HEK293 (cell line): ENCODE measurements around the gene PTPN3.

Experiments
- CTCF ChIA-PET: fragments of 350-600 bp; formaldehyde crosslinking; extraction: SDS; loops from one replicate; lab custom pipeline; 2021; ENCODE audit warnings: antibody characterized with exemption; lab: Yijun Ruan, JAX
- POLR2A ChIA-PET: fragments of 300-600 bp; formaldehyde crosslinking; extraction: SDS; loops from one replicate; lab custom pipeline; 2020; ENCODE audit warnings: antibody characterized with exemption, inconsistent platforms; lab: Yijun Ruan, JAX
- H3K27ac ChIP-seq: fragments of 200-500 bp; sonication (Bioruptor generic); 2 replicates; pipeline ENCODE4 v1.5.1; 2014; ENCODE audit warnings: low read depth, low read length, control low read depth, inconsistent platforms; ENCODE audit errors: extremely low read depth
- H3K36me3 ChIP-seq, 2 experiments: fragments of 200-500 bp in 1 of 2; sonication (Bioruptor generic) in 1 of 2; 1 replicate in 1 of 2; 2 replicates in 1 of 2; pipeline ENCODE4 v1.5.1; 2014 to 2017; ENCODE audit warnings: inconsistent platforms in 2 of 2, low read length in 2 of 2; ENCODE audit not compliant: control insufficient read depth in 2 of 2, insufficient read depth in 1 of 2
- H3K4me1 ChIP-seq: fragments of 200-500 bp; sonication (Bioruptor generic); 2 replicates; pipeline ENCODE4 v1.5.1; 2014; ENCODE audit warnings: mild to moderate bottlenecking, low read length, inconsistent platforms; ENCODE audit not compliant: control insufficient read depth, insufficient read depth
- H3K4me3 ChIP-seq: 2 replicates; pipeline ENCODE4 v1.5.1; 2011; ENCODE audit warnings: low read depth, mild to moderate bottlenecking, control low read depth, low read length, moderate library complexity
- H3K9me3 ChIP-seq: fragments of 200-500 bp; sonication (Bioruptor generic); 2 replicates; pipeline ENCODE4 v1.5.1; 2014; ENCODE audit warnings: low read depth, low read length, inconsistent platforms; ENCODE audit not compliant: control insufficient read depth, insufficient read depth
- SP7 ChIP-seq: fragments of 450-650 bp; formaldehyde crosslinking; IDR thresholded peaks from 2 replicates; pipeline ENCODE4 v1.5.1; 2016; ENCODE audit warnings: missing biosample characterization, missing genetic modification characterization
- WT1 ChIP-seq: fragments of 450-650 bp; formaldehyde crosslinking; IDR thresholded peaks from 2 replicates; pipeline ENCODE4 v1.5.1; 2016; ENCODE audit warnings: missing biosample characterization, missing genetic modification characterization
- ZBTB10 ChIP-seq: fragments of 450-650 bp; formaldehyde crosslinking; IDR thresholded peaks from 2 replicates; pipeline ENCODE4 v1.5.1; 2016; ENCODE audit warnings: missing biosample characterization, missing genetic modification characterization
- ZBTB17 ChIP-seq: fragments of 450-650 bp; formaldehyde crosslinking; IDR thresholded peaks from 2 replicates; pipeline ENCODE4 v1.5.1; 2016; ENCODE audit warnings: missing biosample characterization, missing genetic modification characterization
- ZBTB6 ChIP-seq: fragments of 450-650 bp; formaldehyde crosslinking; IDR thresholded peaks from 2 replicates; pipeline ENCODE4 v1.5.1; 2017; ENCODE audit warnings: missing biosample characterization, missing genetic modification characterization
- ZFHX2 ChIP-seq: fragments of 450-650 bp; formaldehyde crosslinking; conservative IDR thresholded peaks from 2 replicates; pipeline ENCODE4 v1.5.1; 2016; ENCODE audit warnings: missing biosample characterization, missing genetic modification characterization
- ZNF155 ChIP-seq: fragments of 450-650 bp; formaldehyde crosslinking; IDR thresholded peaks from 2 replicates; pipeline ENCODE4 v1.5.1; 2016; ENCODE audit warnings: missing biosample characterization, missing genetic modification characterization
- ZNF214 ChIP-seq: fragments of 450-650 bp; formaldehyde crosslinking; IDR thresholded peaks from 2 replicates; pipeline ENCODE4 v1.5.1; 2017; ENCODE audit warnings: missing biosample characterization, mild to moderate bottlenecking, missing genetic modification characterization, borderline replicate concordance
- ZNF23 ChIP-seq: fragments of 450-650 bp; formaldehyde crosslinking; IDR thresholded peaks from 2 replicates; pipeline ENCODE4 v1.5.1; 2016; ENCODE audit warnings: missing biosample characterization, missing genetic modification characterization, borderline replicate concordance
- ZNF24 ChIP-seq: fragments of 450-650 bp; formaldehyde crosslinking; IDR thresholded peaks from 2 replicates; pipeline ENCODE4 v1.5.1; 2016; ENCODE audit warnings: missing biosample characterization, missing genetic modification characterization
- ZNF335 ChIP-seq: fragments of 450-650 bp; formaldehyde crosslinking; conservative IDR thresholded peaks from 2 replicates; pipeline ENCODE4 v1.5.1; 2016; ENCODE audit warnings: missing biosample characterization, missing genetic modification characterization
- ZNF341 ChIP-seq: fragments of 450-650 bp; formaldehyde crosslinking; IDR thresholded peaks from 2 replicates; pipeline ENCODE4; 2016; ENCODE audit warnings: low read depth, missing biosample characterization, missing genetic modification characterization
- ZNF354C ChIP-seq: fragments of 450-650 bp; formaldehyde crosslinking; IDR thresholded peaks from 2 replicates; pipeline ENCODE4 v1.5.1; 2016; ENCODE audit warnings: missing biosample characterization, missing genetic modification characterization, low read depth, borderline replicate concordance
- ZNF558 ChIP-seq: fragments of 450-650 bp; formaldehyde crosslinking; IDR thresholded peaks from 2 replicates; pipeline ENCODE4 v1.5.1; 2016; ENCODE audit warnings: missing biosample characterization, missing genetic modification characterization
- ZNF571 ChIP-seq: fragments of 450-650 bp; formaldehyde crosslinking; IDR thresholded peaks from 2 replicates; pipeline ENCODE4 v1.5.0; 2017; ENCODE audit warnings: missing biosample characterization, missing genetic modification characterization
- ZNF626 ChIP-seq: fragments of 450-650 bp; sonication (Bioruptor Pico); formaldehyde crosslinking; IDR thresholded peaks from 2 replicates; pipeline ENCODE4 v1.5.1; 2018; ENCODE audit warnings: missing biosample characterization, missing genetic modification characterization, inconsistent platforms
- ZNF654 ChIP-seq: fragments of 450-650 bp; formaldehyde crosslinking; IDR thresholded peaks from 2 replicates; pipeline ENCODE4 v1.5.1; 2016; ENCODE audit warnings: low read depth, missing biosample characterization, missing genetic modification characterization
- ZNF791 ChIP-seq: fragments of 450-650 bp; formaldehyde crosslinking; IDR thresholded peaks from 2 replicates; pipeline ENCODE4 v1.5.1; 2016; ENCODE audit warnings: missing biosample characterization, missing genetic modification characterization
- ZNF843 ChIP-seq: fragments of 450-650 bp; formaldehyde crosslinking; IDR thresholded peaks from 2 replicates; pipeline ENCODE4 v1.5.1; 2016; ENCODE audit warnings: missing biosample characterization, missing genetic modification characterization
- TF ChIP-seq, protein P1 (sequence below): fragments of 450-650 bp; formaldehyde crosslinking; IDR thresholded peaks from 2 replicates; pipeline ENCODE4 v1.5.0; 2017; ENCODE audit warnings: missing biosample characterization, missing genetic modification characterization, borderline replicate concordance
- TF ChIP-seq, protein P2 (sequence below): fragments of 450-650 bp; formaldehyde crosslinking; IDR thresholded peaks from 2 replicates; pipeline ENCODE4 v1.5.1; 2016; ENCODE audit warnings: missing biosample characterization, missing genetic modification characterization, low read depth
- TF ChIP-seq, protein P3 (sequence below): fragments of 450-650 bp; formaldehyde crosslinking; optimal IDR thresholded peaks from 2 replicates; pipeline ENCODE3; 2016; ENCODE audit warnings: missing biosample characterization, mild to moderate bottlenecking, missing genetic modification characterization
- TF ChIP-seq, protein P4 (sequence below): fragments of 450-650 bp; IDR thresholded peaks from 2 replicates; pipeline ENCODE4 v1.5.1; 2018; ENCODE audit warnings: missing biosample characterization, missing genetic modification characterization
- TF ChIP-seq, protein P5 (sequence below): fragments of 450-650 bp; formaldehyde crosslinking; IDR thresholded peaks from 2 replicates; pipeline ENCODE4 v1.5.1; 2016; ENCODE audit warnings: missing biosample characterization, missing genetic modification characterization

PTPN3 gene

DNA sequence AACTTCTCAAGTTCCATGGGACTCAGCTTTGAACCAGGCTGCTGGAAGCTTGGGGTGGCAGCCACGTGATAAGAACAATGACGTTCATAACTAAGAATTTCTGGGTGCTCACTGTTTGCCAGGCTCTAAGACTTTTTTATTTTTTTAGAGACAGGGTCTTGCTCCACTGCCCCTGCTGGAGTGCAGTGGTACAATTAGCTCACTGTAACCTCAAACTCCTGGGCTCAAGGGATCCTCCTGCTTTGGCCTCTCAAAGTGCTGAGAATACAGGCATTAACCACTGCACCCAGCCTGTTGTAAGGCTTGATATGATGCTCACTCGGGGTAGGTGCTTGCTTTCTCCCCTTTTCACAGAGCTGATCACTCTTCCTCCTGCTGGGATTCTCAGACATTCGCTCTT lies 38.7 kb downstream of the PTPN3 start (continued):
- TF ChIP-seq, protein P1, sequence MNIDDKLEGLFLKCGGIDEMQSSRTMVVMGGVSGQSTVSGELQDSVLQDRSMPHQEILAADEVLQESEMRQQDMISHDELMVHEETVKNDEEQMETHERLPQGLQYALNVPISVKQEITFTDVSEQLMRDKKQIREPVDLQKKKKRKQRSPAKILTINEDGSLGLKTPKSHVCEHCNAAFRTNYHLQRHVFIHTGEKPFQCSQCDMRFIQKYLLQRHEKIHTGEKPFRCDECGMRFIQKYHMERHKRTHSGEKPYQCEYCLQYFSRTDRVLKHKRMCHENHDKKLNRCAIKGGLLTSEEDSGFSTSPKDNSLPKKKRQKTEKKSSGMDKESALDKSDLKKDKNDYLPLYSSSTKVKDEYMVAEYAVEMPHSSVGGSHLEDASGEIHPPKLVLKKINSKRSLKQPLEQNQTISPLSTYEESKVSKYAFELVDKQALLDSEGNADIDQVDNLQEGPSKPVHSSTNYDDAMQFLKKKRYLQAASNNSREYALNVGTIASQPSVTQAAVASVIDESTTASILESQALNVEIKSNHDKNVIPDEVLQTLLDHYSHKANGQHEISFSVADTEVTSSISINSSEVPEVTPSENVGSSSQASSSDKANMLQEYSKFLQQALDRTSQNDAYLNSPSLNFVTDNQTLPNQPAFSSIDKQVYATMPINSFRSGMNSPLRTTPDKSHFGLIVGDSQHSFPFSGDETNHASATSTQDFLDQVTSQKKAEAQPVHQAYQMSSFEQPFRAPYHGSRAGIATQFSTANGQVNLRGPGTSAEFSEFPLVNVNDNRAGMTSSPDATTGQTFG: no peak
- TF ChIP-seq WT1 (tag by site-specific recombination) (no peak), ZNF843 (no peak), ZNF791 (tag by site-specific recombination) (no peak), ZNF654 (tag by site-specific recombination) (no peak), ZBTB10 (tag by site-specific recombination) (no peak), ZNF354C (tag by site-specific recombination) (no peak), ZBTB6 (tag by site-specific recombination) (no peak)
- TF ChIP-seq, protein P2, sequence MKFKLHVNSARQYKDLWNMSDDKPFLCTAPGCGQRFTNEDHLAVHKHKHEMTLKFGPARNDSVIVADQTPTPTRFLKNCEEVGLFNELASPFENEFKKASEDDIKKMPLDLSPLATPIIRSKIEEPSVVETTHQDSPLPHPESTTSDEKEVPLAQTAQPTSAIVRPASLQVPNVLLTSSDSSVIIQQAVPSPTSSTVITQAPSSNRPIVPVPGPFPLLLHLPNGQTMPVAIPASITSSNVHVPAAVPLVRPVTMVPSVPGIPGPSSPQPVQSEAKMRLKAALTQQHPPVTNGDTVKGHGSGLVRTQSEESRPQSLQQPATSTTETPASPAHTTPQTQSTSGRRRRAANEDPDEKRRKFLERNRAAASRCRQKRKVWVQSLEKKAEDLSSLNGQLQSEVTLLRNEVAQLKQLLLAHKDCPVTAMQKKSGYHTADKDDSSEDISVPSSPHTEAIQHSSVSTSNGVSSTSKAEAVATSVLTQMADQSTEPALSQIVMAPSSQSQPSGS: no peak

- TF ChIP-seq ZNF214 (tag by site-specific recombination): no peak
- TF ChIP-seq ZNF626 (tag by site-specific recombination): no peak
- TF ChIP-seq ZNF571 (tag by site-specific recombination): no peak
- TF ChIP-seq ZNF341 (tag by site-specific recombination): no peak
- TF ChIP-seq ZBTB17: no peak
- TF ChIP-seq, protein P3, sequence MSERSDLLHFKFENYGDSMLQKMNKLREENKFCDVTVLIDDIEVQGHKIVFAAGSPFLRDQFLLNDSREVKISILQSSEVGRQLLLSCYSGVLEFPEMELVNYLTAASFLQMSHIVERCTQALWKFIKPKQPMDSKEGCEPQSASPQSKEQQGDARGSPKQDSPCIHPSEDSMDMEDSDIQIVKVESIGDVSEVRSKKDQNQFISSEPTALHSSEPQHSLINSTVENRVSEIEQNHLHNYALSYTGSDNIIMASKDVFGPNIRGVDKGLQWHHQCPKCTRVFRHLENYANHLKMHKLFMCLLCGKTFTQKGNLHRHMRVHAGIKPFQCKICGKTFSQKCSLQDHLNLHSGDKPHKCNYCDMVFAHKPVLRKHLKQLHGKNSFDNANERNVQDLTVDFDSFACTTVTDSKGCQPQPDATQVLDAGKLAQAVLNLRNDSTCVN: no peak
- no peak for TF ChIP-seq ZFHX2
- TF ChIP-seq ZNF558 (tag by site-specific recombination): no peak
- TF ChIP-seq, protein P4, sequence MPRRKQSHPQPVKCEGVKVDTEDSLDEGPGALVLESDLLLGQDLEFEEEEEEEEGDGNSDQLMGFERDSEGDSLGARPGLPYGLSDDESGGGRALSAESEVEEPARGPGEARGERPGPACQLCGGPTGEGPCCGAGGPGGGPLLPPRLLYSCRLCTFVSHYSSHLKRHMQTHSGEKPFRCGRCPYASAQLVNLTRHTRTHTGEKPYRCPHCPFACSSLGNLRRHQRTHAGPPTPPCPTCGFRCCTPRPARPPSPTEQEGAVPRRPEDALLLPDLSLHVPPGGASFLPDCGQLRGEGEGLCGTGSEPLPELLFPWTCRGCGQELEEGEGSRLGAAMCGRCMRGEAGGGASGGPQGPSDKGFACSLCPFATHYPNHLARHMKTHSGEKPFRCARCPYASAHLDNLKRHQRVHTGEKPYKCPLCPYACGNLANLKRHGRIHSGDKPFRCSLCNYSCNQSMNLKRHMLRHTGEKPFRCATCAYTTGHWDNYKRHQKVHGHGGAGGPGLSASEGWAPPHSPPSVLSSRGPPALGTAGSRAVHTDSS (tag by site-specific recombination): no peak
- no peak for TF ChIP-seq ZNF335 (tag by site-specific recombination)
- TF ChIP-seq ZNF24 (tag by site-specific recombination): no peak
- TF ChIP-seq ZNF23 (tag by site-specific recombination): no peak
- TF ChIP-seq ZNF155: no peak
- no peak for TF ChIP-seq SP7 (tag by site-specific recombination)
- TF ChIP-seq, protein P5, sequence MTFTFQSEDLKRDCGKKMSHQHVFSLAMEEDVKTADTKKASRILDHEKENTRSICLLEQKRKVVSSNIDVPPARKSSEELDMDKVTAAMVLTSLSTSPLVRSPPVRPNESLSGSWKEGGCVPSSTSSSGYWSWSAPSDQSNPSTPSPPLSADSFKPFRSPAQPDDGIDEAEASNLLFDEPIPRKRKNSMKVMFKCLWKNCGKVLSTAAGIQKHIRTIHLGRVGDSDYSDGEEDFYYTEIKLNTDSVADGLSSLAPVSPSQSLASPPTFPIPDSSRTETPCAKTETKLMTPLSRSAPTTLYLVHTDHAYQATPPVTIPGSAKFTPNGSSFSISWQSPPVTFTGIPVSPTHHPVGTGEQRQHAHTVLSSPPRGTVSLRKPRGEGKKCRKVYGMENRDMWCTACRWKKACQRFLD: no peak
- no peaks in the 10 kb centered on the region for H3K4me1 ChIP-seq
- H3K9me3 ChIP-seq: no peaks in the 10 kb centered on the region
- no peak overlapping the region for H3K4me3 ChIP-seq
- POLR2A ChIA-PET: no interaction called here
- CTCF ChIA-PET: interaction anchor here (1.0 to 2.6 kb wide), 8 partner anchors 10 to 59 kb away, joined by 3 to 16 read pairs (median 3); no protein-coding TSS in a partner anchor
- H3K36me3 ChIP-seq: peaks cover 0 to 35% of the 10 kb centered on the region in 2 experiments; a peak in 1 of 3 replicates
- no peak overlapping the region for H3K27ac ChIP-seq
Observed at GRCh38 chr9:109458453-109459211, 39.5 kb downstream of the PTPN3 start.
